ENCODE results near the gene DHCR7.

- TF ChIP-seq POLR2A (IDR thresholded peaks at IDR 0.05) (no peak), CTCF (IDR thresholded peaks at IDR 0.05 in 4 of 5, conservative IDR thresholded peaks at IDR 0.05 in 1 of 5) (no peak)
These were observed 34.0 kb upstream of the DHCR7 start for GRCh38 chr11:71482216-71482615.
